Measurements from ENCODE around the gene NDUFA6. TPM values are rescaled to one million over a fixed set of nuclear protein-coding genes. Genes with fewer than 3 reads are reported as not detected.
"Not testable (repeated sequence)": the region's sequence is repeated elsewhere in the genome, so short reads cannot be mapped to it uniquely, and the experiment has no call there.

NDUFA6 gene
- total RNA-seq, 1 donor from 2014 or later, result 90.1 TPM

- H3K27me3 Mint-ChIP-seq (ENCODE audit: unreplicated experiment), result peaks cover 4% of the 10 kb centered on the region
- peaks cover 3% of the 10 kb centered on the region for H3K36me3 Mint-ChIP-seq (ENCODE audit: unreplicated experiment)
- H3K9me3 Mint-ChIP-seq (ENCODE audit: unreplicated experiment), result peaks cover 14% of the 10 kb centered on the region
- TF ChIP-seq CTCF (IDR thresholded peaks at IDR 0.05; ENCODE audit: partially characterized antibody, unreplicated experiment), result no peak
- no peak overlapping the region for H3K27ac Mint-ChIP-seq (ENCODE audit: unreplicated experiment)
- no peaks in the 10 kb centered on the region for H3K4me1 Mint-ChIP-seq (ENCODE audit: low read depth, unreplicated experiment)
- H3K4me3 Mint-ChIP-seq (ENCODE audit: unreplicated experiment), result no peak overlapping the region
- no peak for DNase-seq
Measured at GRCh38 chr22:42127606-42128005, 37.0 kb upstream of the NDUFA6 start.

GRCh38 chr22:42123529-42123928, 33.0 kb upstream of the NDUFA6 start:
- not testable (repeated sequence) for DNase-seq; H3K4me1 Mint-ChIP-seq (ENCODE audit: low read depth, unreplicated experiment); H3K27ac Mint-ChIP-seq (ENCODE audit: unreplicated experiment); H3K27me3 Mint-ChIP-seq (ENCODE audit: unreplicated experiment); H3K4me3 Mint-ChIP-seq (ENCODE audit: unreplicated experiment)
- Mint-ChIP-seq H3K9me3 (ENCODE audit: unreplicated experiment) (peaks cover 20% of the 10 kb centered on the region), H3K36me3 (ENCODE audit: unreplicated experiment) (peaks cover 11% of the 10 kb centered on the region)

- Mint-ChIP-seq H3K36me3 (ENCODE audit: unreplicated experiment) (peaks cover 23% of the 10 kb centered on the region), H3K9me3 (ENCODE audit: unreplicated experiment) (peaks cover 19% of the 10 kb centered on the region)
- DNase-seq; H3K27me3 Mint-ChIP-seq (ENCODE audit: unreplicated experiment); H3K27ac Mint-ChIP-seq (ENCODE audit: unreplicated experiment); H3K4me3 Mint-ChIP-seq (ENCODE audit: unreplicated experiment); H3K4me1 Mint-ChIP-seq (ENCODE audit: low read depth, unreplicated experiment): not testable (repeated sequence)
Measured at GRCh38 chr22:42120231-42121021, 29.9 kb upstream of the NDUFA6 start.

GRCh38 chr22:42116848-42117424, 26.4 kb upstream of the NDUFA6 start:
- peaks cover under 1% of the 10 kb centered on the region for H3K4me1 Mint-ChIP-seq (ENCODE audit: low read depth, unreplicated experiment)
- H3K36me3 Mint-ChIP-seq (ENCODE audit: unreplicated experiment), result peaks cover 39% of the 10 kb centered on the region
- H3K4me3 Mint-ChIP-seq (ENCODE audit: unreplicated experiment), result no peak overlapping the region
- no peak for DNase-seq
- H3K27ac Mint-ChIP-seq (ENCODE audit: unreplicated experiment), result no peak overlapping the region
- peaks cover 30% of the 10 kb centered on the region for H3K9me3 Mint-ChIP-seq (ENCODE audit: unreplicated experiment)
- H3K27me3 Mint-ChIP-seq (ENCODE audit: unreplicated experiment), result peaks cover 9% of the 10 kb centered on the region
- no peak for TF ChIP-seq CTCF (IDR thresholded peaks at IDR 0.05; ENCODE audit: partially characterized antibody, unreplicated experiment)

- not testable (repeated sequence) for H3K4me3 Mint-ChIP-seq (ENCODE audit: unreplicated experiment); H3K4me1 Mint-ChIP-seq (ENCODE audit: low read depth, unreplicated experiment)
- H3K9me3 Mint-ChIP-seq (ENCODE audit: unreplicated experiment), result peaks cover 25% of the 10 kb centered on the region
Measured at GRCh38 chr22:42115420-42115830, 24.9 kb upstream of the NDUFA6 start.

GRCh38 chr22:42114721-42115120, 24.1 kb upstream of the NDUFA6 start:
- Mint-ChIP-seq H3K27me3 (ENCODE audit: unreplicated experiment) (peaks cover 8% of the 10 kb centered on the region), H3K4me3 (ENCODE audit: unreplicated experiment) (no peak overlapping the region), H3K27ac (ENCODE audit: unreplicated experiment) (no peak overlapping the region), H3K36me3 (ENCODE audit: unreplicated experiment) (peaks cover 36% of the 10 kb centered on the region), H3K4me1 (ENCODE audit: low read depth, unreplicated experiment) (no peaks in the 10 kb centered on the region), H3K9me3 (ENCODE audit: unreplicated experiment) (peaks cover 21% of the 10 kb centered on the region)
- TF ChIP-seq CTCF (IDR thresholded peaks at IDR 0.05; ENCODE audit: partially characterized antibody, unreplicated experiment), result no peak
- no peak for DNase-seq

More at GRCh38 chr22:42115420-42115830, 24.9 kb upstream of the NDUFA6 start:
- not testable (repeated sequence) for H3K27me3 Mint-ChIP-seq (ENCODE audit: unreplicated experiment); H3K27ac Mint-ChIP-seq (ENCODE audit: unreplicated experiment); DNase-seq
- H3K36me3 Mint-ChIP-seq (ENCODE audit: unreplicated experiment), result peaks cover 40% of the 10 kb centered on the region

- H3K27me3 Mint-ChIP-seq (ENCODE audit: unreplicated experiment); H3K27ac Mint-ChIP-seq (ENCODE audit: unreplicated experiment); H3K4me1 Mint-ChIP-seq (ENCODE audit: low read depth, unreplicated experiment); DNase-seq; H3K4me3 Mint-ChIP-seq (ENCODE audit: unreplicated experiment): not testable (repeated sequence)
- Mint-ChIP-seq H3K36me3 (ENCODE audit: unreplicated experiment) (peaks cover 26% of the 10 kb centered on the region), H3K9me3 (ENCODE audit: unreplicated experiment) (peaks cover 16% of the 10 kb centered on the region)
Measured at GRCh38 chr22:42112793-42113192, 22.2 kb upstream of the NDUFA6 start.

All from glutamatergic neuron (in vitro differentiated cells).